Stomach (tissue), 4 donors: ENCODE data around the gene ATP5ME.
"Not testable (repeated sequence)": the region's sequence is repeated elsewhere in the genome, so short reads cannot be mapped to it uniquely, and the experiment has no call there.

Experiments used
- POLR2A ChIP-seq, 4 donors: fragments of 450-650 bp; IDR thresholded peaks; one replicate each; pipeline ENCODE4 v1.6.1; 2016; ENCODE audit warnings: antibody characterized with exemption in 4 of 4, control low read depth in 2 of 4, mild to moderate bottlenecking in 1 of 4, moderate library complexity in 1 of 4
- TF ChIP-seq, protein P1 (sequence below), 7 experiments: fragments of 450-650 bp in 4 of 7; fragments of 200-600 bp in 3 of 7; sonication (generic) in 3 of 7; IDR thresholded peaks; one replicate each; pipeline ENCODE4 v1.5.1; 2016 to 2019; ENCODE audit warnings: antibody characterized with exemption in 7 of 7, control low read depth in 2 of 7, mild to moderate bottlenecking in 1 of 7

DNA sequence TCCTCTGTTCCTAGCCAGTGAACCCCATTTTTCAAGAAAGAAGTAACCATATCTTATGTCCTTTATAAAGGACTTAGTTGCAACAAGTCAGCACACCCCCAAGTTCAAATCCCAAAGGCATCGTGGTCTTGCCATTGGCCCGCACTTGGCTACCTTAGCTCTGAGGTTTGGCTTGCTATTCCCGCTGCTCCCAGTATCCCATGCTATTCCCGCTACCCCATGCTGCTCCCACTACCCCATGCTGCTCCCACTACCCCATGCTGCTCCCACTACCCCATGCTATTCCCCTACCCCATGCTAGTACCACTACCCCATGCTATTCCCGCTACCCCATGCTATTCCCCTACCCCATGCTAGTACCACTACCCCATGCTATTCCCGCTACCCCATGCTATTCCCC lies 5.9 kb downstream of the ATP5ME start:
- TF ChIP-seq, protein P1, sequence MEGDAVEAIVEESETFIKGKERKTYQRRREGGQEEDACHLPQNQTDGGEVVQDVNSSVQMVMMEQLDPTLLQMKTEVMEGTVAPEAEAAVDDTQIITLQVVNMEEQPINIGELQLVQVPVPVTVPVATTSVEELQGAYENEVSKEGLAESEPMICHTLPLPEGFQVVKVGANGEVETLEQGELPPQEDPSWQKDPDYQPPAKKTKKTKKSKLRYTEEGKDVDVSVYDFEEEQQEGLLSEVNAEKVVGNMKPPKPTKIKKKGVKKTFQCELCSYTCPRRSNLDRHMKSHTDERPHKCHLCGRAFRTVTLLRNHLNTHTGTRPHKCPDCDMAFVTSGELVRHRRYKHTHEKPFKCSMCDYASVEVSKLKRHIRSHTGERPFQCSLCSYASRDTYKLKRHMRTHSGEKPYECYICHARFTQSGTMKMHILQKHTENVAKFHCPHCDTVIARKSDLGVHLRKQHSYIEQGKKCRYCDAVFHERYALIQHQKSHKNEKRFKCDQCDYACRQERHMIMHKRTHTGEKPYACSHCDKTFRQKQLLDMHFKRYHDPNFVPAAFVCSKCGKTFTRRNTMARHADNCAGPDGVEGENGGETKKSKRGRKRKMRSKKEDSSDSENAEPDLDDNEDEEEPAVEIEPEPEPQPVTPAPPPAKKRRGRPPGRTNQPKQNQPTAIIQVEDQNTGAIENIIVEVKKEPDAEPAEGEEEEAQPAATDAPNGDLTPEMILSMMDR (IDR thresholded peaks at IDR 0.05), result not testable (repeated sequence)
- not testable (repeated sequence) for TF ChIP-seq POLR2A (IDR thresholded peaks at IDR 0.05)
